GM18505 (cell line): ENCODE data around the gene PCBP1.

ENCODE experiments used
- ATAC-seq: cut with Tn5 transposase; IDR thresholded peaks from one replicate; pipeline ENCODE4 v1.9.1; 2021; ENCODE audit not compliant: unreplicated experiment
- POLR2A ChIP-seq: IDR thresholded peaks from 4 replicates; pipeline ENCODE4 v1.6.1; 2011; ENCODE audit warnings: borderline replicate concordance; ENCODE audit not compliant: insufficient read depth, insufficient read length; ENCODE audit errors: extremely low read depth

The PCBP1 gene

GRCh38 chr2:70061317-70061716, 26.0 kb upstream of the PCBP1 start:
- ATAC-seq: no peak
- no peak for TF ChIP-seq POLR2A

DNA sequence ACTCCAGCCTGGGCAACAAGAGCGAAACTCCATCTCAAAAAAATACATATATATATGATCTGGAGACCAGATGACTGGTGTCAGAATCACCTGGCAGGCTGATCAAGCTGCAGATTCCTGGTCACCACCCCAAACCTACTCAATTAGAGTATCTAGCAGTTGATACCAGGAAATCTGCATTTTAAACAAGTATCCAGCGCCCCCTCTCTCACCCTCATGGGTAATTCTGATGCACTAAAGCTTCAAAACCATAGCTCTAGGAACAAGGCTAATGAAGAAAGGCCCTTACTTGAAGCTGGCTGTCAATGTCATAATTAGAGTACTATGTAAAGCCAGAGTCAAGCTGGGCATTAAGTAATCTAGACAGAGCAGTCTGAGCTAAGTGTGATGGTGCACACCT, 25.0 kb upstream of the PCBP1 start:
- no peak for ATAC-seq
- no peak for TF ChIP-seq POLR2A

DNA sequence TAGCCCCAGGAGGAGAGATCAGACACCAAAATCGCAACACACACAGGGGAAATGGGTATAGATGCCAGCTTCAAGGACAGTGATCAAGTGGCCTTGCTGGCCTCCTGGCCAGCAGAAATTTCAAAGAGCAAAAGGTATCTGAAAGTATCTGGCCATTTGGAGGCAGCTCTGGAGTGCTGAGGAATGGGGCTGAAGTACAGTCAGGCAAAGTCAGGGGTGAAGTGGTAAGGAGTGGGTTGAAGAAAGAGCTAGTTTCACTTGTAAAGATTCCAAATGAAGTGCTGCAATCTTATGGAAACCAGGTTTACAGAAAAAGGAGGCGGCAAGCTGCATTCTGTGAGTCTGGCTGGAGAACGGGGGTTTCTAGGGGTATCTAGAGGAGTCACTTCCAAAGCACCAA, 19.2 kb upstream of the PCBP1 start:
- no peak for ATAC-seq

DNA sequence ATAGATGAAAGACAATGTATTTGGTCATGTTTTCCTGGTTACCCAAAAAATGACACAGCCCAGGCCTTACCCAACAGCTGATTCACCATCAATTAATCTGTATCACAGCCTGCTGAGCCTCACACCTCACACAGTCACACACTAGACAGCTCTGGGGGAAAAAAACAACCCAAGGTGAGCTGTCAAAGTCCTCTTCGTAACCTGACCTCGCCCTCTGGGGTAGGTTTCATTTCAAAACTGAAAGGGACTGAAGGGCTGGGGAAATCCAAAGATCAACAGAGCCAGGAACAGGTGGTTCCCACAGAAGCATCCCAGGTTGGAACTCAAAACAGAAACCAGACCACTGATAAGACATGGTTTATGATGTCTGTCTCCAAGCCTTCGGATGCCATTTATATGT, 18.2 kb upstream of the PCBP1 start:
- ATAC-seq: no peak
- no peak for TF ChIP-seq POLR2A

More for the DNA sequence above, 19.2 kb upstream of the PCBP1 start:
- TF ChIP-seq POLR2A: no peak

DNA sequence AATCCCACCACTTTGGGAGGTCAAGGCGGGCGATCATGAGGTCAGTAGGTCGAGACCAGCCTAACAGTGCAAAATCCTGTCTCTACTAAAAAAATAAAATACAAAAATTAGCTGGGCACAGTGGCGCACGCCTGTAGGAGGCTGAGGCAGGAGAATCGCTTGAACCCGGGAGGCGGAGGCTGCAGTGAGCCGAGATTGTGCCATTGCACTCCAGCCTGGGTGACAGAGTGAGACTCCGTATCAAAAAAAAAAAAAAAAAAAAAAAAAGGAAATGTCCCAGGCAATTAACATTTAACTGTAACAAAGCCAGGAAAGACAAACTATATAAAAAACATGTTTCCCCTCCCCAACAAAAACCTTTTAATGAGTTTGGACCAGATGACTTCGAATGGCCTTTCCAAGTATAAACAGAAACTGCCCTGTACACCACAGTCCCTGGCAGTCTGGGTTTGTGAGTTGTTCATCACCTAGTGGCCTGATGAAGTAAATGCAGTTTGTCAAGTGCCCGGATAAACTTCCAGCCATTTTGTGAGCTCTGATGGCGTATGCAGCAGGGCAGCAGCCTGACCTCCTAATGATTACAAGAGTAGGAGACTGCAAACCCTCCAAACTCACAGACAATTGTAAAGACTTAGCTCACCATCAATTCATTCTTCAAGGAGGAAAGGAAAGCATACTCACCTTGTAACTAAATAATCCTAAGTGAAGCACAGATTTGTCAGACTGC, 16.6 kb upstream of the PCBP1 start:
- ATAC-seq: no peak
- TF ChIP-seq POLR2A: no peak

DNA sequence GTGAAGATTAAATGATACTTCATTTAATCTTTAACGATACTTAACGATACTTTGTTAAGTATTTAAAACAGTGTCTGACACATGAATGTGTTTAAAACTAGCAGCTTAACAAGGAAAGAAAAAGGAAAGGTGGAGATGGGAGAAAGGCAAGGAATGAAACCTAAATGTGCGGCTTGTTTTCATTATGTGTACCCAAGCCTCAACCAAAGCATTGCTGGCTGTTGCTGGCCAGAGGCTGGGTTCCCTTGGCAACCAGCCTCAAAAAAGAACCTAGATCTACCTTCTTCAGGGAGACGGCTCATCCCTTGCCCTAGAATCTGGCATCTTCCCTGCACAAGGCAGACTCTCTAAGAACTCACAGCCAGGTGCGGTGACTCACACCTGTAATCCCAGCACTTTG, 13.8 kb upstream of the PCBP1 start:
- no peak for TF ChIP-seq POLR2A
- no peak for ATAC-seq

GRCh38 chr2:70078384-70078783, 8.9 kb upstream of the PCBP1 start:
- TF ChIP-seq POLR2A: no peak
- no peak for ATAC-seq

DNA sequence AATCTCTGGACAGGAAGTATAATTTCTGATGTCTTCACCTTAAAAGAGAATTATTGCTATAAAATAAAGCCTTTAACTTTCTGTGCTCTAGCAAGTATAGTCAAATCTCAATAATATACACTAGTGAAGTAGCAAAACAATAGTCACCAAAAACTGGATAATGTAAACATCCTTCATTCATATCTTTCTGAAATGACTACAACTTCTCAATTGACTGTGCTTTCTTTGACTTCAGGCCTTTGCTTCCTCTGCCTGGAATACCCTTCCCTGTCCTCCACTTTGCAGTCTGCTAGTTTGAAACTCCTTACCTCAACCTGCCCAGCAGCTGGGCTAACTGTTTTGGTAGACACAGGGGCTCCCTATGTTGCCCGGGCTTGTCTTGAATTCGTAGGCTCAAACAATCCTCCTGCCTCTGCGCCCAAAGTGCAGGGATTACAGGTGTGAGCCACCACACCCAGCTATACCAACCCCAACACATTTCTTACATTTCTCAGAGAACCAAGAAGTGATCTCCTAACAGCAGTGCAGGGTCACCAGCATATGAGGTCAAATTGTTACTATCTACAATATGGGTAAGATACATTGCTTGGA, 6.6 kb upstream of the PCBP1 start:
- no peak for TF ChIP-seq POLR2A
- no peak for ATAC-seq

DNA sequence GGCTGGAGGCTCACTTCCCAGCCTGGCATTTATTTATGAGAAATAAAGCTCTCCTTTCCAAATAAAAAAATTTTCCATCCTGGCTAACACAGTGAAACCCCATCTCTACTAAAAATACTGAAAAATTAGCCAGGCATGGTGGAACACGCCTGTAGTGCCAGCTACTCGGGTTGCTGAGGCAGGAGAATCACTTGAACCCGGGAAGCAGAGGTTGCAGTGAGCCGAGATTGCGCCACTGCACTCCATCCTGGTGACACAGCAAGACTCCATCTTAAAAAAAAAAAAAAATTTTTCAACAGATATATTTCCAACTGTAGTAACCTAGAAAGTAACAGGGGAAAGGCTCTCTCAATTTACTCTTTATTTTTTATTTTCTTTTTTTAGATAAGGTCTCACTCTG, 6.1 kb upstream of the PCBP1 start:
- ATAC-seq: no peak
- no peak for TF ChIP-seq POLR2A

GRCh38 chr2:70083344-70084156, 3.7 kb upstream of the PCBP1 start:
- peak; percentile 48 for TF ChIP-seq POLR2A
- ATAC-seq: no peak

- peak; percentile 70 for TF ChIP-seq POLR2A
- ATAC-seq: no peak
Measured at GRCh38 chr2:70084973-70085710, 2.1 kb upstream of the PCBP1 start.

DNA sequence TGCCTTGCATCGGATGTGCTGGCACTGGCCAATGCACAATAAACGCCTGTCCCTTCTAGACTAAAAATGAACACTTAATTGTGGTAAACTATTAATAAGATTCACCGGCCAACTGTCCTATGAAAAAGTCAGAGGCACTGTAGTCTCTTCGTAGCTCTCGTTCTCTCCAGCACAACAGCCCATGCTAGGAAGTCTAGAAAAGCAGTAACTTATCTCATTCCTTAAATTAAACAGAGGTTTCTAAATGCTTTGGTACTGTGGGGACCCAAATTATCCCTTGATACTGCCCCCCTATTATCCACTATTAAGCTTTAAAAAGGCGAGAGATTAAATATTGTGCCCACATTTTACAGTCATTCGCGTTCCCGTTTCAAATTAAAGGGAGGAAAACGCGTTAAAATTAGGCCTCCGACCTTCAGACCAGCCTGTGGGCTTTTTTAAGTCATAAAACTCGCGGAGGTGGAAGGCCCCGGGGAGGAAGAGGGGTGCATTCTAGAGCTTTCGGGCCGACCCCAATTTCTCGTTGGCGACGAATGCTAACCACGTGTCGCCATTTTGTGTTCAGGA, 1.5 kb upstream of the PCBP1 start:
- no peak for TF ChIP-seq POLR2A
- ATAC-seq: no peak
